ENCODE data around the gene POC5. TPM values are rescaled to one million over a fixed set of nuclear protein-coding genes. Genes with fewer than 3 reads are reported as not detected.

The POC5 gene
- total and polyA plus RNA-seq, 2 of the 8 experiments (the other 6 are each of a cell fraction or from before 2014, with no cell fraction given): 11.2 to 12.1 TPM

- FAIRE-seq (no peak), DNase-seq (ENCODE audit: low read depth in 1 of 2, low spot score in 2 of 2) (no peak)
- 88% methylated on average over 4 of the region's 4 CpGs; no CpG with 5 or more reads in 1 of the 2 experiments for WGBS, 2 experiments (ENCODE audit: extremely low coverage in 1 of 2, insufficient coverage in 1 of 2, insufficient read length in 1 of 2, insufficient replicate concordance in 2 of 2, low coverage in 1 of 2, low lambda C conversion rate in 2 of 2, missing lambda C conversion rate in 1 of 2)
- CTCF ChIA-PET (ENCODE audit: partially characterized antibody): no interaction called here
- Histone ChIP-seq H4K91ac (replicated peaks; ENCODE audit: insufficient read length, low read length) (no peak overlapping the region), H3K4me1 (replicated peaks in 1 of 4; ENCODE audit: control insufficient read depth in 3 of 4, insufficient read depth in 4 of 4, low read length in 3 of 4) (peaks cover 0 to 2% (median 1%) of the 10 kb centered on the region in 4 experiments; a peak in 3 of 7 replicates), H4K20me1 (replicated peaks in 1 of 2; ENCODE audit: control insufficient read depth in 1 of 2, insufficient read depth in 2 of 2, low read length in 2 of 2) (no peaks in the 10 kb centered on the region), H3K36me3 (ENCODE audit: control insufficient read depth in 2 of 4, insufficient read depth in 4 of 4, low read length in 3 of 4) (no peaks in the 10 kb centered on the region), H3K4me3 (ENCODE audit: extremely low read depth in 1 of 4, insufficient read depth in 2 of 4, low read depth in 3 of 4, low read length in 4 of 4) (no peak overlapping the region), H3K23ac (ENCODE audit: insufficient read length) (no peak overlapping the region), H3K4me2 (ENCODE audit: insufficient read depth in 1 of 2, low read depth in 2 of 2, low read length in 2 of 2) (no peak overlapping the region), H3K56ac (replicated peaks; ENCODE audit: insufficient read length, low read depth, low read length) (no peak overlapping the region), H3K79me2 (ENCODE audit: control insufficient read depth in 1 of 2, insufficient read depth in 2 of 2, low read length in 2 of 2) (no peaks in the 10 kb centered on the region), H3K18ac (ENCODE audit: extremely low read depth, low read length) (no peak overlapping the region), H3K4ac (replicated peaks; ENCODE audit: insufficient read length, low read depth, low read length) (no peak overlapping the region), H3K23me2 (ENCODE audit: low read depth, low read length) (no peaks in the 10 kb centered on the region), H3K9ac (replicated peaks in 1 of 4; ENCODE audit: extremely low read depth in 1 of 4, low read depth in 3 of 4, low read length in 3 of 4) (no peak overlapping the region), H3K27me3 (replicated peaks in 1 of 4; ENCODE audit: control insufficient read depth in 3 of 4, extremely low read depth in 1 of 4, insufficient read depth in 3 of 4, low read length in 3 of 4) (no peaks in the 10 kb centered on the region), H3K9me3 (ENCODE audit: insufficient read depth in 2 of 2, low read depth in 1 of 2, low read length in 1 of 2) (no peaks in the 10 kb centered on the region), H3K14ac (ENCODE audit: insufficient read length) (no peak overlapping the region), H2BK15ac (ENCODE audit: low read length) (no peak overlapping the region), H2BK5ac (ENCODE audit: low read depth, low read length) (no peak overlapping the region), H3K27ac (ENCODE audit: low read depth, low read length) (no peak overlapping the region), H2BK20ac (ENCODE audit: low read length) (no peak overlapping the region), H4K5ac (ENCODE audit: insufficient read length, low read depth, low read length) (no peak overlapping the region), H4K8ac (ENCODE audit: extremely low read depth, insufficient read depth, low read length) (0 out of 2 replicates have a peak overlapping the region, but pooled peaks have one; percentile 23), H2BK120ac (replicated peaks; ENCODE audit: low read depth, low read length) (no peak overlapping the region), H2AFZ (ENCODE audit: low read length) (peak overlapping the region; percentile 11; the same call in 1 of the 2 replicates), H2BK12ac (ENCODE audit: low read depth, low read length) (no peak overlapping the region), H2AK5ac (ENCODE audit: low read depth, low read length) (no peak overlapping the region), H3K79me1 (ENCODE audit: low read depth, low read length) (no peaks in the 10 kb centered on the region)
- TF ChIP-seq CHD2 (IDR thresholded peaks at IDR 0.05; ENCODE audit: low read length) (no peak), BACH1 (IDR thresholded peaks at IDR 0.05; ENCODE audit: low read length) (no peak), KDM1A (IDR thresholded peaks at IDR 0.05; ENCODE audit: borderline replicate concordance, low read length) (no peak), CREB1 (IDR thresholded peaks at IDR 0.05) (no peak), JUND (IDR thresholded peaks at IDR 0.05; ENCODE audit: low read length) (no peak), RNF2 (IDR thresholded peaks at IDR 0.05; ENCODE audit: borderline replicate concordance, low read depth, low read length, missing control alignments, poor library complexity, severe bottlenecking) (no peak), GABPA (IDR thresholded peaks at IDR 0.05; ENCODE audit: borderline replicate concordance, insufficient read depth, low read length) (no peak), SAP30 (IDR thresholded peaks at IDR 0.05; ENCODE audit: insufficient read depth, insufficient replicate concordance, low read length) (no peak), ATF2 (IDR thresholded peaks at IDR 0.05; ENCODE audit: low read length) (no peak)
- POLR2A ChIA-PET (ENCODE audit: partially characterized antibody): no interaction called here
Measured at GRCh38 chr5:75651575-75652238, 65.5 kb downstream of the POC5 start.

Data from H1 (cell line).